Measurements from ENCODE around the gene SKI. TPM values are rescaled to one million over a fixed set of nuclear protein-coding genes. Genes with fewer than 3 reads are reported as not detected.

SKI gene
- total RNA-seq, 1 donor from 2014 or later, result 116 TPM

- no peaks in the 10 kb centered on the region for H3K27me3 Mint-ChIP-seq (ENCODE audit: low read depth)
- no peak for TF ChIP-seq CTCF (IDR thresholded peaks at IDR 0.05)
- no peak for DNase-seq (ENCODE audit: low spot score)
- no peak overlapping the region for H3K4me3 Mint-ChIP-seq (ENCODE audit: unreplicated experiment)
- H3K36me3 Mint-ChIP-seq (ENCODE audit: low read depth), result peaks cover 7% of the 10 kb centered on the region
- H3K27ac Mint-ChIP-seq (ENCODE audit: unreplicated experiment), result no peak overlapping the region
- H3K9me3 Mint-ChIP-seq (ENCODE audit: low read depth), result no peaks in the 10 kb centered on the region
- peaks cover 5% of the 10 kb centered on the region for H3K4me1 Mint-ChIP-seq (ENCODE audit: low read depth)
Observed at GRCh38 chr1:2181752-2182151, 46.4 kb upstream of the SKI start.

- Mint-ChIP-seq H3K36me3 (ENCODE audit: low read depth) (peaks cover 7% of the 10 kb centered on the region), H3K27ac (ENCODE audit: unreplicated experiment) (no peak overlapping the region)
Observed at GRCh38 chr1:2182376-2182775, 45.7 kb upstream of the SKI start.

GRCh38 chr1:2183937-2184334 lies 44.2 kb upstream of the SKI start:
- no peaks in the 10 kb centered on the region for H3K27me3 Mint-ChIP-seq (ENCODE audit: low read depth)
- H3K27ac Mint-ChIP-seq (ENCODE audit: unreplicated experiment), result no peak overlapping the region
- peaks cover 5% of the 10 kb centered on the region for H3K4me1 Mint-ChIP-seq (ENCODE audit: low read depth)
- DNase-seq (ENCODE audit: low spot score), result no peak
- no peak overlapping the region for H3K4me3 Mint-ChIP-seq (ENCODE audit: unreplicated experiment)
- no peak for TF ChIP-seq CTCF (IDR thresholded peaks at IDR 0.05)
- peaks cover 7% of the 10 kb centered on the region for H3K36me3 Mint-ChIP-seq (ENCODE audit: low read depth)
- no peaks in the 10 kb centered on the region for H3K9me3 Mint-ChIP-seq (ENCODE audit: low read depth)

More at GRCh38 chr1:2182376-2182775, 45.7 kb upstream of the SKI start:
- Mint-ChIP-seq H3K27me3 (ENCODE audit: low read depth) (no peaks in the 10 kb centered on the region), H3K4me3 (ENCODE audit: unreplicated experiment) (no peak overlapping the region), H3K9me3 (ENCODE audit: low read depth) (no peaks in the 10 kb centered on the region), H3K4me1 (ENCODE audit: low read depth) (peaks cover 5% of the 10 kb centered on the region)
- TF ChIP-seq CTCF (IDR thresholded peaks at IDR 0.05), result no peak
- DNase-seq (ENCODE audit: low spot score), result no peak

- Mint-ChIP-seq H3K36me3 (ENCODE audit: low read depth) (peaks cover 7% of the 10 kb centered on the region), H3K27me3 (ENCODE audit: low read depth) (no peaks in the 10 kb centered on the region), H3K4me1 (ENCODE audit: low read depth) (peaks cover 6% of the 10 kb centered on the region), H3K27ac (ENCODE audit: unreplicated experiment) (no peak overlapping the region), H3K4me3 (ENCODE audit: unreplicated experiment) (no peak overlapping the region), H3K9me3 (ENCODE audit: low read depth) (no peaks in the 10 kb centered on the region)
- no peak for TF ChIP-seq CTCF (IDR thresholded peaks at IDR 0.05)
- DNase-seq (ENCODE audit: low spot score), result no peak
Observed at GRCh38 chr1:2184531-2184930, 43.6 kb upstream of the SKI start.

GRCh38 chr1:2184934-2185333 lies 43.2 kb upstream of the SKI start:
- H3K4me1 Mint-ChIP-seq (ENCODE audit: low read depth), result peaks cover 4% of the 10 kb centered on the region
- no peak for TF ChIP-seq CTCF (IDR thresholded peaks at IDR 0.05)
- no peak for DNase-seq (ENCODE audit: low spot score)

More at GRCh38 chr1:2184934-2185333, 43.2 kb upstream of the SKI start:
- no peak overlapping the region for H3K4me3 Mint-ChIP-seq (ENCODE audit: unreplicated experiment)
- no peaks in the 10 kb centered on the region for H3K9me3 Mint-ChIP-seq (ENCODE audit: low read depth)
- H3K27ac Mint-ChIP-seq (ENCODE audit: unreplicated experiment), result no peak overlapping the region
- H3K36me3 Mint-ChIP-seq (ENCODE audit: low read depth), result peaks cover 7% of the 10 kb centered on the region
- no peaks in the 10 kb centered on the region for H3K27me3 Mint-ChIP-seq (ENCODE audit: low read depth)
